Activated naive CD4-positive, alpha-beta T cell treated with Interleukin-2 at 50 U/mL for 16 hours (primary cell): Measurements from ENCODE around the gene ZXDC.

ENCODE experiments used
- DNase-seq: peaks from one replicate; pipeline ENCODE4 v3.0.0-alpha.2; 2020

ZXDC gene

DNA sequence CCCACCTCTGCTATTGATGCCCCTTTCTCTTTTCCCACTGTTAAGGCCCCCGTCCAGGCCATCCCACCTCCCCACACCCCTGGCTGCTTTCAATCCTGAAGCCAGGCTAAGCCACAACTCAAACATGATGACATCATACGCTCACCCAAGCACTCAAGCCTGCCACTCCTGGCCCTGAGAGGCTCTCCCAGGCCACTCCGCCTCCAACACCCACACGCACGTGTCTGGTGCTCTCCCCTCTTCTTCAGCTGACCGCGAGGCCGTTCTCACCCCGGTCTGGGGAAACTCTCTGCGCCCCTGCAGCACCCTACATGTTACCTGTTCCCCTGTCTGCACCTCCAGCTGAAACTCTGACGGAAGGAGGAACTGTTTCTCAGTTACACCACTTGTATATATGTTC is 6.2 kb downstream of the ZXDC start:
- DNase-seq, result no peak

- DNase-seq, result no peak
These were observed 7.4 kb downstream of the ZXDC start for GRCh38 chr3:126468028-126468891.

GRCh38 chr3:126467611-126467955 is 8.1 kb downstream of the ZXDC start:
- DNase-seq, result no peak

- no peak for DNase-seq
These were observed 8.6 kb downstream of the ZXDC start for GRCh38 chr3:126466886-126467610.

DNA sequence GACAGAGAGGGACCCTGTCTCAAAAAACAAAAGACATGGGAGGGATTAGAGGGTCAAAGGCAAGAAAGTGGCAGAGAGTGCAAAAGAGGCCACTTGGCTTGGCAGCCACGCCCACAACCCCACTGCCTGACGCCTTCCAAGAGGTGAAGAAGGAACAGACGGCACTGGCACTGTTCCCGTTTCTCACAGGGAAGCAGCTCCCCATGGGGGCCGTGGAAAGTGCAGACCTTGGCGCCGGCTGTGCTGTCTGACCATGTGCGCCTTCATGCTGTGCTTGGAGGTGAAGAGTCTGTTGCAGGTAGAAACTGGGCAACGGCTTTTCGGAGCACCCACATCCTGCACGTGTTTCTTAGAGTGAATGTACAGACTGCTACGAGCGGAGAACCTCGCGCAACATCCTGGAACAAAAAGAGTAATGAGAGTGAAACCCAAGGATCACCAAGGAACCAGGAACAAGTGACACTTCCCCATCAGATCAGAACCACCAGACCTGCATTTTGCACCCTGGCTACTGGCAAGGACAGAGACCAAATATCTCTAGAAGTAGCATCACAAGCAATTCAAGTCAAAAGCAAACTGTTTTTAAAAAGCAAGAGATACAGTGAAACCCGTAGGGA is 9.7 kb downstream of the ZXDC start:
- DNase-seq, result no peak

DNA sequence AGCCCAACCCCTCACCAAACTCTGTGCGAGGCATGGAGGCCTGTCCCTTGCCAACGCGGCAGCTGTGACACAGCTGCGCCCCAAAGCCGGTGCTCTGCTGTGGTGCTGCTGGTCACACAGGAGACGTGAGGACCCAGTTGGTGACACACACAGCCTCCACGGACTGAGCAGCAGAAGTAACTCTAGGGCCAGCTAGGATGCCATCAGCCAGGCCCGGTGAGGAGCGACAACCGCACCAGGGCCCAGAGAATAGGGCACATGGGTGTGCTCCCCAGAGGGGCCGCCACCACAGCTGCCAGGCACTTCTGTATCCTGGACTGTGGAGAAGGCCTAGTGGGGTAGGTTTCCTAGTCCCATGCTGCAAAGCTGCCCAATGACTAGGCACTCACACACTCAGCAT is 10.7 kb downstream of the ZXDC start:
- no peak for DNase-seq

DNA sequence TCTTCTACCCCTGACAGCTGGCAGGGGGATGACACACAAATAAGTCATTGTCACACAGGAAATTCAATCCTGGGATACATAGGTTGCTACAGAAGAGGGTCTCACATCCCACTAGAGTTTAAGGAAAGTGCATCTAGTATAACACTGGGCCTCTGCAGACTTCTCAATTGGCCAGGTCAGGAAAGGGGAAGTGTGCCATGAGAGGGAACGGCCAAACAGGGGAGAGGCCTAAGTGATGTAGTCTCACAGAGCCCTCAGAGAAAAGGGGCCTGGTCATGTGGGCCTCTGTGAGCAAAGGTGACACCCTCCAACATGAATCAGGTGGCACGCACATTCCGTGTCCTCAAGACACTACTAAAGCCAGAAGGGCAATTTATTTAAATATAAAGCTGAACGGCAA is 11.2 kb downstream of the ZXDC start:
- no peak for DNase-seq

DNA sequence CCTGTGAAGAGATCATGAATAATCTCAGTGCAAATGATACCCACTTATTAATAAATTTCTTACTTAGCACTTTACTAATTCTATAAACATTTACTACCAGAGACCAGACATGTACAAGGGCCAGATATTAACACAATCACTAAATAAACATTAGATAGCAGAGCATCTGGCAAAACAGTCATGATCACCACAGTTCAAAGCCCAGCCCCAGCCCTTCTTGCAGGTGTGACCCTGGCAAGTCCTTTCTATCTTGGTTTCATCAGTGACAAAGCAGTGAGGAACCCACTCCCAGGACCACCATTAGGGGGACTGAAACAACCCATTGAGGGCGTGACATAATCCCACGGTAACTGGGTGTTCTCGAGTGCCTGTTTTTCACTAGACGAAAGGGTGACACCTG is 11.6 kb downstream of the ZXDC start:
- DNase-seq, result no peak

DNA sequence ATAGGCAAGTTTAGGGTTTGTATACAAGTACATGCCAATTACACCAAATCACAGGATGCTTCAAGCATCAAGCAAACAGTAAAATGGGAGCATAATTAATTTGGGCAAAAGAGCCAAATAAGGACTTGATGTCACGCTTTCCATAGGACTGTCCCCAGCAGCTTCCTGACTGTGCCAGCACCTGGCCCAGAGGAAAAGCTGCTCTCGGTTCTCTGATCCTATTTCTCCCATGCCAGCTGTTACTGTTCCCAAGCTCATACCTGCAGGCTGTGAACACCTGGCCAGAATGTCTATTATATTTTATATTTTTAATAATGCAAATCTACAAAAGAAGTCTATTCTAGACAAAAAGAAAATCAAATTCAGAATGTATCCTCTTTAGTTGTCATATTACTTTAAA is 12.2 kb downstream of the ZXDC start:
- no peak for DNase-seq

DNA sequence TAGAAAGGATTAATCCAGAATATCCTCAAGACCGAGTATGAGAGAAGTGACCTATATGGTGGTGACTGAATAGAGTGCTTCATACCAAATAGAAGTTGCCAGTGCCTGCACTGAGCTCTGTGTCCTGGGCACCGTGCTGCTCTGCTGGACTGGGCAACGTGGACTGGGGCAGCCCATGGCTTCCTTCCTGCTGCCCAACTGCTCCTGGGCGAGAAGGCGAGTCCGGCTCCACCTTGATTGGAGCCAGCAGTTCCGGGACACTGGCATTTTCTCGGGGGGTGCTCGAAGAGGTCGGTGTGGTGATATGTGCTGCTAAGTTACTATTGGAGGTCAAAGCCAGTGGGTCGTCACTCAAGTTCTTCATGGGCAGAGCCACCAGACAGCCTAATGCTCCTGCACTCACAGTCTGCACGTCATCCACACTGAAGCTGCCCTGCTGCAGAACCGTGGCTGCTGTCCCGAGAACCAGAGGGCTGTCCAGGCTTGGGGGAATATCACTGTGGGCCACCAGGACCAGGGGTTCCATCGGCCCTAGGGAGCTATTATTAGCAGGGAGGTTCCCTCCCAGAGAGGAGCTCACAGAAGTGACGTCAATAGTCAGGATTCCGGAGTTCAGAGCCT is 14.1 kb downstream of the ZXDC start:
- no peak for DNase-seq

- no peak for DNase-seq
These were observed 15.3 kb downstream of the ZXDC start for GRCh38 chr3:126460381-126460780.

DNA sequence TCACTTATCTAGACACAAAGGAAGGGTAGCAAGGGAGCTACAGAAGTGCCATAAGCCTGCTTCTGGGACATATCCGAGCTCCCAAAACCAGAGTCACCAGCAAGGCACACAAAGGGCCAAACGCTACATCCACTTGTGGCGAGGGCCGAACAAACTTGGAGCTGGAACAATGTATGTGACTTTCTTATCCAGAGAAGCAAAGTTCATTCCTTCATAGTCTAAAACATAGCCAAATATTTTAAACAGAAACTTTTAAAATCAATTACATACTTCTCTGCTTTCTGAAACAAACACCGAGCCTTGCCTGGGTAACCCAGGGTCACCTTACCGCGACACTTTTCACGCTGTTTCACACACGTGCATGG is 15.9 kb downstream of the ZXDC start:
- DNase-seq, result no peak

GRCh38 chr3:126459111-126459762 is 16.5 kb downstream of the ZXDC start:
- no peak for DNase-seq

DNA sequence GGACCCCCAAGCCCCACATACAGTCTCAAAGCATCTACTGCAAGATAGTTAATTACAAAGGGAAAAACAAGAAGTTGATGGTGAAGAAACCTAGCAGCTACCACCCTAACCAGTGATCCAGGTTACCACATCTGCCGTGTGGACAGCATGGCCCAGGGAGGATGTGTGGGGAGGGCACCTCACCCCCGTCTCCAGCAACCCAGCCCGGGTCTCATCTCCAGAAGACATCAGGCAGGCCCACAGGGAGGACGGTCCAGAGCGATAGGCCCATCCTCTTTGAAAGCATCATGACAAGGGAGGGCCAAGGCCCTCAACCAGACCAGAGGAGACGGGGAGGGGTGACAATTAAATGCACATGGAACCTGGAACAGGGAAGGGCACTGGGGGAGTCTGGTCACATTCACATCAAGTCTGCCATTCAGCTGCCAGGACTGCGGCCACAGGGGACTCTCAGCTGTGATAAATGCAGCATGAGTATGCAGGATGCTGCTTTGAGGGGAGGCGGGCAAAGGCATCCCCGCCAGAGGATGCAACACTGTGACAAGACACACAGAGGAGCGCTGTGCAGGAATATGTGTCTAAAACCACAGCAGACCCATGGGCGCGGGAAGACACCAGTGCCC is 18.8 kb downstream of the ZXDC start:
- DNase-seq, result no peak

- no peak for DNase-seq
These were observed 19.5 kb downstream of the ZXDC start for GRCh38 chr3:126456211-126456610.

DNA sequence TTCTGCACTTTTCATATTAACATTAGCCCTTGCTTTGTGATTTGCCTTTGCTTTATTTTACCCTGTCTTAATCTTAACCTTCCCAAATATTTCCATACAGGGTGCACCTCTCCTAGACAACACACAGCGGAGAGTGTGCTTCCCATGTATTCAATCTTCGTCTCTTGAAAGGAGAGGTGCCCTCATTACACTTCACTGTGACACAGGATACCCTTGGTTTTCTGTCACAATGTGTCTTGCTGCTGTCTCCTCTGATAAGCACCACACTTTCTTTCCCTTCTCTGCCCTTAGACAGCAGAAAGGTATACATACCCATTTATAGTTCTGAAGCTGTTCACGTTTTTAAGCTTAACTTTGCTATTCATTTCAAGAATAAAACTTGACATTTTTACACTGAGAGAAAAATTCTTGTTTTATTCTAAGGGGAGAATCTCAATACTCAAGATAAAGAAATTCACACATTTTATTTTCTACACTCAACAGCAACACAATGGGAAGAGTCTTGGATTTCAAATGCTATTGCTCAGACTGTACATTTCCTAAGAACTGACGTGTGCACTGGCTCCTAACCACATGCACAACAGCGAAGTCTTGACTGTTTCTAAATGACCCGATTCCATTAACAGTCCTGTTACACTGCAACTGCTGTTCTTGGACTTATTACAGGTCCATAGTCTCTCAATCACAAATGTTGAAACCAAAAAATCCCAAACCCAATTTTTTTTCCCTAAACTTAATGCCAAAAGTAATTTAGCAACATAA is 21.1 kb downstream of the ZXDC start:
- DNase-seq, result no peak

- no peak for DNase-seq
These were observed 21.7 kb downstream of the ZXDC start for GRCh38 chr3:126454025-126454424.

GRCh38 chr3:126452213-126452612 is 23.5 kb downstream of the ZXDC start:
- no peak for DNase-seq

GRCh38 chr3:126451511-126451910 is 24.2 kb downstream of the ZXDC start:
- DNase-seq, result no peak

DNA sequence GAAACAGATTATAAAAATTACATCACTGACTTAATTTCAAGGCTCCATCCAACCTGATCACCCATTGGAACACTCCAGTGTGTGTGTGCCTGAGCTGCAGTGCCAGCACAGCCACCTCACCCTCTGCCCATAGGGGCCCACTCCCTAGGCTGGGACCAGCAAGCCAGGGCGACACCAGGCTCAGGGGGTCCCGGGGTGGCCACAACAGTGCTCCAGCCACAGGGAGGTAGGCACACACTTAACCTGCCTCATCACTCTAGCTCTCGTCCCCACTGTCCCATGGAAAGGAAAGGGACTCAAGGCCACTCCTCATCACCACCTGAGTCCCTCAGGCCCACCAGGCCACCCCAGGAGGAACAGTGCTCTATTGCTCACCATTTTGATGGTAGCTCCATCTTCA is 24.9 kb downstream of the ZXDC start:
- DNase-seq, result no peak

- no peak for DNase-seq
These were observed 25.5 kb downstream of the ZXDC start for GRCh38 chr3:126450219-126450618.

GRCh38 chr3:126449621-126450051 is 26.1 kb downstream of the ZXDC start:
- no peak for DNase-seq
